HG02840 (cell line): Measurements from ENCODE around the gene MAGI2.
"Not testable (repeated sequence)": the region's sequence is repeated elsewhere in the genome, so short reads cannot be mapped to it uniquely, and the experiment has no call there.

Source experiments
- ATAC-seq: cut with Tn5 transposase; IDR thresholded peaks from one replicate; pipeline ENCODE4 v1.9.1; 2021; ENCODE audit warnings: mild to moderate bottlenecking, moderate library complexity, moderate number of reproducible peaks; ENCODE audit not compliant: unreplicated experiment, low FRiP score

Gene MAGI2

GRCh38 chr7:79084423-79084822 lies 369.0 kb downstream of the MAGI2 start:
- no peak for ATAC-seq

GRCh38 chr7:79079919-79080554 lies 373.4 kb downstream of the MAGI2 start:
- ATAC-seq: no peak

DNA sequence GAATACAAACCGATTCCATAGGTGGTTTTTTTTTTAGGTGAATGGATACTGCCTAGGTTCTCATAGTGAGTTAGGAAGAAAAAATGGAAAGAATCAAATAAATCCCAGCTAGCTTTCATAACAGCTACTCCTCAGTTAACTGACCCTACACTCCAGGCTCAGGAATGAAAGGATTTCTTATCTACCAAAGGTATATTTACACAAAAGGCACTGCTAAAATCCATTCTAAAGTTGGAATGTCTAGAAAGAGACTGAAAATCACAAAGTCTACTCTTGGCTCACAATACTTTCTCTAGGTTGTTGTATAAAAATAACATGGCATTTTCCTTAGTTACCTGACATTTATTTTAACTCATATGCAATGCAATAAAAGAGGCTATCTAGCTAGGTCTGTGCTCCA lies 375.2 kb downstream of the MAGI2 start:
- no peak for ATAC-seq

DNA sequence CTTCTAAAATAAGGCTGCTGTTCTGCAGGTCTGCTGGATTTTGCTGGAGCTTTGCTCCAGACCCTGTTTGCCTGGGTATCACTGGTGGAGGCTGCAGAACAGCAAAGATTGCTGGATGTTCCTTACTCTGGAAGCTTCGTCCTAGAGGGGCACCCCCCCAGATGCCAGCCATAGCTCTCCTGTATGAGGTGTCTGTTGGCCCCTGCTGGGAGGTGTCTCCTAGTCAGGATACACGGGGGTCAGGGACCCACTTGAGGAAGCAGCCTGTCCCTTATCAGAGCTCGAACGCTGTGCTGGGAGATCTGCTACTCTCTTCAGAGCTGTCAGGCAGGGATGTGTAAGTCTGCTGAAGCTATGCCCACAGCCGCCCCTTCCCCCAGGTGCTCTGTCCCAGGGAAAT lies 382.3 kb downstream of the MAGI2 start:
- not testable (repeated sequence) for ATAC-seq

DNA sequence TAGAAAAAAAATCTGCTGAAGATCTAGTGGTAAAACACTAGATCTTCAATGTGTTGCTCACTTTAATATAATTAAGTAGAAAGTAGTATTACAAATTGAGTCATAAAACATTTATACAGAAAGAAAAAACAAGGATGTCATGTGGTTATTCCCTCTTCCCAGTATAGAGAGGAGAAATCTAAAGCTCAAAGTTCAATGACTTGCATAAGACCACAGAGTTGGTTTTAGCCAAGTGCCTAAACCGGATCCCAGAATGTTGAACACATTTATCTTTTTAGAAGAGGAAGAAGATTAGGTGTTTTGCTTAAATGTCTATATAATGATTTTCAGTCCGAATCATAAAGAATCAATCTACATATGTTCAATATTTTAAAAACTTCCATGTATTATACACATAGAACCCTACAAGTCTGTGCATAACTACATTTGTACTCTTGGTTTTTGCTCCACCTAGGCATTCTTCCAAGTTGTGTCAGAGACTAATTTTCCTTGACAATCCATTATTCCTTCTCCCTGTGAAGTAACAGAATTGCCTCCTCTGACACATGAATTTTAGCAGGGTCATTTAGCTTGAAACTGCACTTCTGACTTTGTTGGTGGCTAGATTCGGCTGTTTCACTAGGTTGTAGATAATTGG lies 389.2 kb downstream of the MAGI2 start:
- ATAC-seq: no peak

- ATAC-seq: no peak
These were observed 390.3 kb downstream of the MAGI2 start for GRCh38 chr7:79063019-79063698.

DNA sequence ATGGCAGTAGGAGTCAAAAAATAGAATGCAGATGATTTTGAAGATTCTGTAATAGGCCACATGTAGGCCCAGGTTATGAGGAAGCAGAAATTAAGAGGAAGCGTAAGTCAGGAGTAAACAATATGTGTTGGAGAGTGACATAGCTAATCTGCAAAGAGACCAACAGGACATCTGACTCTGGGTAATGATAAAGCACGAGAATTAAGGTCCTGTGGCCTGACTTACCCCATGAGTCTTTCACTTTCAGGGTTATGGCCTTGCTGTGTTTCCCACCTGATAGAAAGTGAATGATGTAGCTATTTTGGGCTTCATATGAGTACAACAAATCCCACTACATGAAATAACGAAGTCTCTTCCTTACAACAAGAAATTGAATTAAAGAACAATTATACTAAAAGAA lies 393.0 kb downstream of the MAGI2 start:
- no peak for ATAC-seq

DNA sequence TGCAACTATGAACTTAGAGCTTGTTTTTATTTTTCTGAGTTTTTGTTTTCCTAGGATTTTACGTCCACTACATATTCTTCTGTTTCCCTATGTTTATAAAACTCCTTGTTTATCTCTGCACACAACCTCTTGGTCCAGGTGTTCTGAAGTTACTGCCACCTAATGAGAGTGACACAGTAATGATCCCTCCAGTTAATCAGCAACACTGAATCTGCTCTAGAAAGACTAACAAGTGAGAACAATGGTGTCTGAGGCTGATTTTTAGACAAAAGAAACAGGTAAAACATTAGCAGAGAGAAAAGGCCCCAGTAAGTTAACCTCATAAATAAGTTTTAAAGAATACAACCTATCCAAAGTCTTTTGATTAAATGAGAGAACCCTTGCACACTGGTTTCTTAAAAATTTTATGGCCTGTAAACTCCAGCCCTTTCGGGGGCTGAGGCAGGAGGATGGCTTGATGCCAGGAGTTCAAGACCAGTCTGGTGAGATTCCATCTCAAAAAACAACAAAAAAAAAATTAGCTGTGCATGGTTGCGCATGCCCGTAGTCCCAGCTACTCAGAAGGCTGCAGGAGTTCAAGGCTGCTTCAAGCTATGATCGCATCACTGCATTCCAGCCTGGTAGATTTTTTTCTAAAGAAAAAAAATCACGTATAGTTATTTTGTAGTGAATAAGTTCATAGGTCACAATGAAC lies 397.6 kb downstream of the MAGI2 start:
- ATAC-seq: no peak

DNA sequence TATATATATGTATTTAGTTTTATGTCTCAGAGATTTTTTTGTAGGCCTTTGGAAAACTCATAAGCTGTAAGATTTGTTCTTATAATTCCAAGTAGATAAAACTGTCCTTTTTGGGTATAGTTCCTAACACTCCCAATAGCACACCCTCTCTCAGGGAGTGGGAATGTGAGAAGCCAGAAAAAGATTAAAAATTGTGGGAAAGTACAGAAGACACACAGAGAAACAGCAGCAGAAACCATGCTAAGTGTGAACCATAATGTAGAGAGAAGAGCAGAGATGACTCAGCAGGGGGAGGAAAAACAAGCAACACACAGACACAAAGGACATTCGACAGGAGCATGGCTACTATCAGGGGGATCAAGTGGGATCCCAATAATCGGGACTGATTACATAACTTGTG lies 401.6 kb downstream of the MAGI2 start:
- ATAC-seq: no peak

DNA sequence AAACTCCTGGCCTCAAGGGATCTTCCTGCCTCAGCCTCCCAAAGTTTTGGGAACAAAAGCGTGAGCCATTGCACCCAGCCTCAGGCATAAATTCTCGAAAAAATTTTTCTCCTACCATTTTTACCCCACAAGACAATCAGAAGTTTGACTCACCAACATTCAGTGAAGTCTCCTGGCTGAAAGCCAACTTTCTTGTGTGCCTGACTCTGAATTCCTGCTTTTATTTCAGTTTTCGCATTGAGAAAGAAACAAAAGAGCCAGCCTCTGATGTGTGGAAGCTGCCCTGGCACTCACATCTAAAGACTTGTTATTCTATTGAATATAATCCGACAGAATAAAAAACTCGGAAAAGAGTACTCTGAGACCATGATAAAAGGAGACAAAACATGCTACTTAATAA lies 402.9 kb downstream of the MAGI2 start:
- ATAC-seq: no peak

GRCh38 chr7:79046061-79046460 lies 407.4 kb downstream of the MAGI2 start:
- ATAC-seq: no peak

DNA sequence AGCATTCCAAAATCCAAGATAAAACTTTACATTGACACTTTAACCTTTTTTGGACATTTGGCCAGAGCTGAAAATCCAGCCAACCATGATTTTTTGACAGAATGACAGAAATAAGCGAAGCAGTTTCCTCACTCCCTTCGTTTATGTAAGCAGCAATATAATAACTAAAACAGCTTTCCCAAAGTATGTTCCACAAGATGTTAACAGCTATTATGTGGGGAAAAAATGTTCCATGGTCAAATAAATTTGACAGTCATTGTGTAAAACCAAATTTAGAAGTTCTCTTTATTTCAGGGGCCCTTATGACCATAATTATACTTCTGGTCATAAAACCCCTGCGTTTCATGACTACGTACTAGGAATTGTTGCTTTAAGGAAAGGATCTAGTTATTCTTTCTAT lies 416.5 kb downstream of the MAGI2 start:
- no peak for ATAC-seq

- no peak for ATAC-seq
These were observed 417.1 kb downstream of the MAGI2 start for GRCh38 chr7:79036356-79036755.

- no peak for ATAC-seq
These were observed 417.6 kb downstream of the MAGI2 start for GRCh38 chr7:79035858-79036257.

- ATAC-seq: no peak
These were observed 418.7 kb downstream of the MAGI2 start for GRCh38 chr7:79034730-79035129.

DNA sequence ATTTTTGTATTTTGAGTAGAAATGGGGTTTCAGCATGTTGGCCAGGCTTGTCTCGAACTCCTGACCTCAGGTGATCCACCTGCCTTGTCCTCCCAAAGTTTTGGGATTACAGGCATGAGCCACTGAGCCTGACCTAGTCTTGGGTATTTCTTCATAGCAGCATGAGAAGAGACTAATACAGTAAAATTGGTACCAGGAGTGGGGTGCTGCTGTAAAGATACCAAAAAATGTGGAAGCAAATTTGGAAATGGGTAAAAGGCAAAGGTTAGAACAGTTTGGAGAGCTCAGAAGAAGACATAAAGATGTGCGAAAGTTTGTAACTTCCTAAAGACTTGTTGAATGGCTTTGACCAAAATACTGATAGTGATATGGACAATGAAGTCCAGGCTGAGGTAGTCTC lies 433.8 kb downstream of the MAGI2 start:
- not testable (repeated sequence) for ATAC-seq

GRCh38 chr7:79011921-79012320 lies 441.5 kb downstream of the MAGI2 start:
- no peak for ATAC-seq

- no peak for ATAC-seq
These were observed 443.8 kb downstream of the MAGI2 start for GRCh38 chr7:79009647-79010046.

- no peak for ATAC-seq
These were observed 444.7 kb downstream of the MAGI2 start for GRCh38 chr7:79008786-79009185.

- ATAC-seq: no peak
These were observed 457.5 kb downstream of the MAGI2 start for GRCh38 chr7:78996013-78996412.

DNA sequence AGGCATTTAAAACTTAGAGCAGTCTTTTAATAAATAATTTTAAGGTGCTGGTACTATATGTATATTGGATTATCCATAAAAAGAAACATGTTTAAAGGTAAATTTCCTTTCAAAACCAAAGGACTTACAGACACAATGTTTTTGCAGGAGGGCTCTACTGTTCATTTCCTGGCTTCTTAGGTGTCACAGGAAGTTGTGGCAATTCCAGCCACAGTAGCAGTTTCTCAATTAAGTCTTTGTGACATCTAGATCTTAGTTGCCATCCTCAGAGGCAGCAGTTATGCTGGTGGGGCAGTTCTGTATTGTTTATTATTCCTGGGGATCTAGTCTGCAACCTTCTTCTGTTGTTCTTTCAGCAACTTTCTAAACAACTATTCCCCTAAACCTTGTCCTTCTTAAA lies 460.1 kb downstream of the MAGI2 start:
- ATAC-seq: no peak
